GM12878 (cell line): Measurements from ENCODE around the gene HEXIM1. TPM values are rescaled to one million over a fixed set of nuclear protein-coding genes. Genes with fewer than 3 reads are reported as not detected.

Source experiments
- ATF7 ChIP-seq: fragments of 450-650 bp; IDR thresholded peaks from 2 replicates; pipeline ENCODE4 v1.6.1; 2016; ENCODE audit warnings: low read depth, mild to moderate bottlenecking
- FOS ChIP-seq: IDR thresholded peaks from 3 replicates; pipeline ENCODE4 v1.6.1; 2011; ENCODE audit warnings: borderline replicate concordance; ENCODE audit not compliant: insufficient read length; ENCODE audit errors: extremely low read depth
- HDGF ChIP-seq: fragments of 450-650 bp; IDR thresholded peaks from 2 replicates; pipeline ENCODE4 v1.6.1; 2016; ENCODE audit warnings: antibody characterized with exemption
- RAD51 ChIP-seq: fragments of 450-650 bp; IDR thresholded peaks from 2 replicates; pipeline ENCODE4 v1.6.1; 2016; ENCODE audit warnings: moderate library complexity, mild to moderate bottlenecking, inconsistent platforms
- ZBED1 ChIP-seq: IDR thresholded peaks from 2 replicates; pipeline ENCODE4 v1.6.1; 2016; ENCODE audit warnings: borderline replicate concordance
- ZBTB4 ChIP-seq: fragments of 450-650 bp; formaldehyde crosslinking; IDR thresholded peaks from 2 replicates; pipeline ENCODE4 v1.4.0; 2022; ENCODE audit warnings: mild to moderate bottlenecking, moderate library complexity
- ZBTB40 ChIP-seq: fragments of 450-650 bp; IDR thresholded peaks from 2 replicates; pipeline ENCODE4 v1.6.1; 2016; ENCODE audit warnings: mild to moderate bottlenecking, moderate library complexity, borderline replicate concordance
- ZNF207 ChIP-seq: fragments of 450-650 bp; IDR thresholded peaks from 2 replicates; pipeline ENCODE4 v1.6.1; 2014; ENCODE audit warnings: antibody characterized with exemption, mild to moderate bottlenecking, borderline replicate concordance
- polyA plus RNA-seq, 11 experiments: library from polyadenylated mRNA; depleted of rRNA in 4 of 11; unstranded in 6 of 11; stranded (reverse) in 5 of 11; fragments of >200 nt; fragmentation: Nextera tagmentation in 4 of 11; fragmentation: Illumina TruSeq in 1 of 11; extraction: Ambion mirVana in 4 of 11; extraction: Trizol in 1 of 11; gene quantifications; 1 replicate in 1 of 11; 2 replicates in 10 of 11; pipeline versions ENCODE4 v1.2.1 to v1.2.3, GENCODE V29; 2011 to 2016; ENCODE audit warnings: inconsistent platforms in 2 of 11, missing spikeins in 2 of 11, low read depth in 1 of 11
- total RNA-seq, 4 experiments: library from RNA; depleted of rRNA in 3 of 4; stranded (reverse); fragments of >200 nt in 3 of 4; fragmentation: Illumina TruSeq in 1 of 4; extraction: Trizol in 1 of 4; gene quantifications; 2 replicates each; pipeline versions ENCODE4 v1.2.1 to v1.2.3, GENCODE V29; 2013 to 2021
- TF ChIP-seq, protein P1 (sequence below): fragments of 450-650 bp; IDR thresholded peaks from 2 replicates; pipeline ENCODE4 v1.6.1; 2017; ENCODE audit warnings: mild to moderate bottlenecking, moderate library complexity

The HEXIM1 gene
- total and polyA plus RNA-seq, 10 of the 15 experiments (the other 5 are each of a cell fraction or from before 2014, with no cell fraction given) = 1.9 to 24.1 (median 9.0) TPM

GRCh38 chr17:45128331-45128730, 19.9 kb upstream of the HEXIM1 start (continued):
- TF ChIP-seq ATF7 (no peak), HDGF (no peak), FOS (no peak), RAD51 (no peak), ZBTB4 (CRISPR knock-in tag) (no peak), ZBTB40 (no peak), ZBED1 (no peak), ZNF207 (no peak)
- TF ChIP-seq, protein P1, sequence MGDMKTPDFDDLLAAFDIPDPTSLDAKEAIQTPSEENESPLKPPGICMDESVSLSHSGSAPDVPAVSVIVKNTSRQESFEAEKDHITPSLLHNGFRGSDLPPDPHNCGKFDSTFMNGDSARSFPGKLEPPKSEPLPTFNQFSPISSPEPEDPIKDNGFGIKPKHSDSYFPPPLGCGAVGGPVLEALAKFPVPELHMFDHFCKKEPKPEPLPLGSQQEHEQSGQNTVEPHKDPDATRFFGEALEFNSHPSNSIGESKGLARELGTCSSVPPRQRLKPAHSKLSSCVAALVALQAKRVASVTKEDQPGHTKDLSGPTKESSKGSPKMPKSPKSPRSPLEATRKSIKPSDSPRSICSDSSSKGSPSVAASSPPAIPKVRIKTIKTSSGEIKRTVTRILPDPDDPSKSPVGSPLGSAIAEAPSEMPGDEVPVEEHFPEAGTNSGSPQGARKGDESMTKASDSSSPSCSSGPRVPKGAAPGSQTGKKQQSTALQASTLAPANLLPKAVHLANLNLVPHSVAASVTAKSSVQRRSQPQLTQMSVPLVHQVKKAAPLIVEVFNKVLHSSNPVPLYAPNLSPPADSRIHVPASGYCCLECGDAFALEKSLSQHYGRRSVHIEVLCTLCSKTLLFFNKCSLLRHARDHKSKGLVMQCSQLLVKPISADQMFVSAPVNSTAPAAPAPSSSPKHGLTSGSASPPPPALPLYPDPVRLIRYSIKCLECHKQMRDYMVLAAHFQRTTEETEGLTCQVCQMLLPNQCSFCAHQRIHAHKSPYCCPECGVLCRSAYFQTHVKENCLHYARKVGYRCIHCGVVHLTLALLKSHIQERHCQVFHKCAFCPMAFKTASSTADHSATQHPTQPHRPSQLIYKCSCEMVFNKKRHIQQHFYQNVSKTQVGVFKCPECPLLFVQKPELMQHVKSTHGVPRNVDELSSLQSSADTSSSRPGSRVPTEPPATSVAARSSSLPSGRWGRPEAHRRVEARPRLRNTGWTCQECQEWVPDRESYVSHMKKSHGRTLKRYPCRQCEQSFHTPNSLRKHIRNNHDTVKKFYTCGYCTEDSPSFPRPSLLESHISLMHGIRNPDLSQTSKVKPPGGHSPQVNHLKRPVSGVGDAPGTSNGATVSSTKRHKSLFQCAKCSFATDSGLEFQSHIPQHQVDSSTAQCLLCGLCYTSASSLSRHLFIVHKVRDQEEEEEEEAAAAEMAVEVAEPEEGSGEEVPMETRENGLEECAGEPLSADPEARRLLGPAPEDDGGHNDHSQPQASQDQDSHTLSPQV = no peak
